PC-3 (cell line): ENCODE measurements around the gene SON. TPM values are rescaled to one million over a fixed set of nuclear protein-coding genes. Genes with fewer than 3 reads are reported as not detected.
"Not testable (repeated sequence)": the region's sequence is repeated elsewhere in the genome, so short reads cannot be mapped to it uniquely, and the experiment has no call there.

ENCODE experiments used
- ATAC-seq: fragments of 200-7000 bp; cut with Tn5 transposase; 2 replicates; pipeline ENCODE4 v1.9.1; 2020; ENCODE audit warnings: mild to moderate bottlenecking, moderate library complexity
- BruUV-seq: library from RNA; stranded (reverse); fragments of 400-500 nt; replicated peaks from 2 replicates; lab custom pipeline; 2021; lab: Mats Ljungman, UMichigan
- CTCF ChIA-PET: fragments of 300-600 bp; sonication (Branson Sonifier 250); formaldehyde crosslinking; loops from one replicate; lab custom pipeline; 2022; ENCODE audit warnings: antibody characterized with exemption; lab: Charles Lee
- POLR2A ChIA-PET: fragments of 300-600 bp; sonication (Branson Sonifier 250); formaldehyde crosslinking; loops from one replicate; lab custom pipeline; 2022; ENCODE audit warnings: antibody characterized with exemption; ENCODE audit not compliant: unreplicated experiment; lab: Charles Lee
- DNase-seq: peaks from one replicate; pipeline ENCODE4 v3.0.0-alpha.2; 2015
- H2AFZ ChIP-seq: fragments of 300-600 bp; sonication (generic); 2 replicates; pipeline ENCODE4 v1.6.0; 2016; ENCODE audit warnings: antibody characterized with exemption, low read length
- H3F3A ChIP-seq: fragments of 300-600 bp; sonication (generic); one replicate; pipeline ENCODE4 v1.6.0; 2017; ENCODE audit warnings: antibody characterized with exemption, low read length, control low read depth, mild to moderate bottlenecking; ENCODE audit not compliant: unreplicated experiment
- H3K27ac ChIP-seq: fragments of 300-600 bp; sonication (generic); 2 replicates; pipeline ENCODE4 v1.5.1; 2016; ENCODE audit warnings: mild to moderate bottlenecking, low read length
- H3K27me3 ChIP-seq: fragments of 300-600 bp; sonication (generic); 2 replicates; pipeline ENCODE4 v1.6.1; 2016; ENCODE audit warnings: low read length, mixed read lengths
- H3K36me3 ChIP-seq: fragments of 300-600 bp; sonication (generic); 2 replicates; pipeline ENCODE4 v1.6.1; 2016; ENCODE audit warnings: low read depth, mixed run types, low read length, mixed read lengths
- H3K4me1 ChIP-seq: fragments of 300-600 bp; sonication (generic); 2 replicates; pipeline ENCODE4 v1.5.1; 2016; ENCODE audit warnings: low read length; ENCODE audit not compliant: insufficient read depth
- H3K4me2 ChIP-seq: fragments of 300-600 bp; sonication (generic); 2 replicates; pipeline ENCODE4 v1.6.0; 2016; ENCODE audit warnings: low read length
- H3K4me3 ChIP-seq: fragments of 300-600 bp; sonication (generic); 2 replicates; pipeline ENCODE4 v1.5.1; 2016; ENCODE audit warnings: mild to moderate bottlenecking, low read length, mixed read lengths
- H3K79me2 ChIP-seq: fragments of 300-600 bp; sonication (generic); 2 replicates; pipeline ENCODE4 v1.6.1; 2017; ENCODE audit warnings: low read length, mixed read lengths
- H3K9ac ChIP-seq: fragments of 300-600 bp; sonication (generic); 2 replicates; pipeline ENCODE4 v1.6.0; 2016; ENCODE audit warnings: mild to moderate bottlenecking, low read length
- H3K9me2 ChIP-seq: fragments of 300-600 bp; sonication (generic); replicated peaks from 2 replicates; pipeline ENCODE4 v1.6.1; 2016; ENCODE audit warnings: mixed run types, low read length, mixed read lengths
- H3K9me3 ChIP-seq: fragments of 300-600 bp; sonication (generic); 2 replicates; pipeline ENCODE4 v1.6.1; 2016; ENCODE audit warnings: low read length, mixed read lengths
- H4K20me1 ChIP-seq: fragments of 300-600 bp; sonication (generic); 2 replicates; pipeline ENCODE4 v1.6.1; 2016; ENCODE audit warnings: low read length, mixed read lengths
- CTCF ChIP-seq: fragments of 300-600 bp; sonication (generic); conservative IDR thresholded peaks from 2 replicates; pipeline ENCODE4 v1.5.1; 2017; ENCODE audit warnings: antibody characterized with exemption, low read depth, mild to moderate bottlenecking, low read length
- EZH2 ChIP-seq: fragments of 300-600 bp; sonication (generic); IDR thresholded peaks from one replicate; pipeline ENCODE4 v1.6.1; 2017; ENCODE audit warnings: antibody characterized with exemption, mild to moderate bottlenecking, low read length; ENCODE audit not compliant: unreplicated experiment
- EZH2phosphoT487 ChIP-seq: fragments of 300-600 bp; sonication (generic); IDR thresholded peaks from 2 replicates; pipeline ENCODE4 v1.6.1; 2018; ENCODE audit warnings: mild to moderate bottlenecking, antibody characterized with exemption, low read length, borderline replicate concordance
- intact Hi-C: fragments of 100-400 bp; cut with micrococcal nuclease; formaldehyde crosslinking; loops from 2 replicates; pipeline ENCODE4 v1.9.0; 2023
- total RNA-seq: library from RNA; depleted of rRNA; stranded (reverse); fragments of >200 nt; gene quantifications from 2 replicates; pipeline ENCODE4 v1.2.3, GENCODE V29; 2014

Gene SON
- total RNA-seq, 1 experiment from 2014 or later = 373 TPM

GRCh38 chr21:33495743-33496142 lies 47.1 kb upstream of the SON start:
- no peaks in the 10 kb centered on the region for H3K4me1 ChIP-seq
- H3F3A ChIP-seq = no peaks in the 10 kb centered on the region
- no peak overlapping the region for H3K4me3 ChIP-seq
- ChIA-PET POLR2A (no interaction called here), CTCF (no interaction called here)
- BruUV-seq = no TSS peak
- no peak overlapping the region for H3K9ac ChIP-seq
- no peaks in the 10 kb centered on the region for H3K27me3 ChIP-seq
- H3K79me2 ChIP-seq = no peaks in the 10 kb centered on the region
- H3K36me3 ChIP-seq = no peaks in the 10 kb centered on the region
- H3K27ac ChIP-seq = no peak overlapping the region
- H4K20me1 ChIP-seq = no peaks in the 10 kb centered on the region
- DNase-seq = no peak
- no peak for TF ChIP-seq EZH2phosphoT487
- TF ChIP-seq CTCF = no peak
- no peak for TF ChIP-seq EZH2
- ATAC-seq = no peak
- no peaks in the 10 kb centered on the region for H3K9me3 ChIP-seq
- no peak overlapping the region for H3K4me2 ChIP-seq
- H2AFZ ChIP-seq = no peak overlapping the region
- intact Hi-C loops = no loop called here
- H3K9me2 ChIP-seq = no peaks in the 10 kb centered on the region

- no peak overlapping the region for H2AFZ ChIP-seq
- H3K27ac ChIP-seq = no peak overlapping the region
- H3K4me1 ChIP-seq = no peaks in the 10 kb centered on the region
- no peaks in the 10 kb centered on the region for H3K36me3 ChIP-seq
- intact Hi-C loops = no loop called here
- H3K9me3 ChIP-seq = no peaks in the 10 kb centered on the region
- CTCF ChIA-PET = no interaction called here
- H3K4me3 ChIP-seq = no peak overlapping the region
- H3F3A ChIP-seq = no peaks in the 10 kb centered on the region
- no TSS peak for BruUV-seq
- H3K79me2 ChIP-seq = no peaks in the 10 kb centered on the region
- no peaks in the 10 kb centered on the region for H3K9me2 ChIP-seq
- DNase-seq = no peak
- TF ChIP-seq EZH2 (no peak), EZH2phosphoT487 (no peak), CTCF (no peak)
- H3K4me2 ChIP-seq = no peak overlapping the region
- no peak overlapping the region for H3K9ac ChIP-seq
- H3K27me3 ChIP-seq = no peaks in the 10 kb centered on the region
- no peak for ATAC-seq
- no peaks in the 10 kb centered on the region for H4K20me1 ChIP-seq
- POLR2A ChIA-PET = no interaction called here
Observed at GRCh38 chr21:33496345-33496744, 46.5 kb upstream of the SON start.

- DNase-seq = no peak
- H3K27me3 ChIP-seq = no peaks in the 10 kb centered on the region
- TF ChIP-seq EZH2phosphoT487 (no peak), EZH2 (no peak), CTCF (no peak)
- H3K4me1 ChIP-seq = no peaks in the 10 kb centered on the region
- H3K4me2 ChIP-seq = no peak overlapping the region
- peaks cover 46% of the 10 kb centered on the region for H3K36me3 ChIP-seq
- no TSS peak for BruUV-seq
- H4K20me1 ChIP-seq = no peaks in the 10 kb centered on the region
- H3K9me3 ChIP-seq = no peaks in the 10 kb centered on the region
- H3K4me3 ChIP-seq = no peak overlapping the region
- no peaks in the 10 kb centered on the region for H3K79me2 ChIP-seq
- ChIA-PET CTCF (no interaction called here), POLR2A (no interaction called here)
- intact Hi-C loops = no loop called here
- no peaks in the 10 kb centered on the region for H3F3A ChIP-seq
- no peaks in the 10 kb centered on the region for H3K9me2 ChIP-seq
- ATAC-seq = no peak
- H3K27ac ChIP-seq = no peak overlapping the region
- H3K9ac ChIP-seq = no peak overlapping the region
- no peak overlapping the region for H2AFZ ChIP-seq
Observed at GRCh38 chr21:33505833-33506232, 37.0 kb upstream of the SON start.

- CTCF ChIA-PET = not testable (repeated sequence)
Observed at GRCh38 chr21:33507003-33507402, 35.8 kb upstream of the SON start.

More at GRCh38 chr21:33507003-33507402, 35.8 kb upstream of the SON start:
- H3K4me3 ChIP-seq, H3K27ac ChIP-seq, H2AFZ ChIP-seq, intact Hi-C loops, H3K4me1 ChIP-seq, H3K9me3 ChIP-seq, BruUV-seq, H3F3A ChIP-seq, H3K79me2 ChIP-seq, H3K9me2 ChIP-seq, H3K27me3 ChIP-seq, ATAC-seq, H3K9ac ChIP-seq, H4K20me1 ChIP-seq, H3K4me2 ChIP-seq, DNase-seq: not testable (repeated sequence)
- POLR2A ChIA-PET = interaction anchor here (0.6 kb wide), 1 partner anchor 27 kb away, joined by 8 read pairs; no protein-coding TSS in a partner anchor
- peaks cover 52% of the 10 kb centered on the region for H3K36me3 ChIP-seq
